HCT116 (cell line): Measurements from ENCODE around the gene DOCK4. TPM values are rescaled to one million over a fixed set of nuclear protein-coding genes. Genes with fewer than 3 reads are reported as not detected.

ENCODE experiments used
- ATAC-seq: fragments of 200-7000 bp; cut with Tn5 transposase; 2 replicates; pipeline ENCODE4 v1.9.1; 2020; ENCODE audit warnings: mild to moderate bottlenecking, moderate library complexity
- BruUV-seq: library from RNA; stranded (reverse); fragments of 400-500 nt; replicated peaks from 2 replicates; lab custom pipeline; 2021; lab: Mats Ljungman, UMichigan
- CTCF ChIA-PET: fragments of 300-600 bp; sonication (Branson Sonifier 250); formaldehyde crosslinking; loops from one replicate; lab custom pipeline; 2021; ENCODE audit warnings: antibody characterized with exemption; lab: Charles Lee
- POLR2A ChIA-PET: fragments of 300-600, 350-600 bp; sonication (Branson Sonifier 250); formaldehyde crosslinking; loops from one replicate; lab custom pipeline; 2021; ENCODE audit warnings: antibody characterized with exemption; lab: Charles Lee
- RAD21 ChIA-PET, 2 experiments: fragments of 300-600 bp; sonication (Branson Sonifier 250); formaldehyde crosslinking; loops; one replicate each; lab custom pipeline; 2023; ENCODE audit warnings: low total read pairs in 2 of 2; ENCODE audit not compliant: uncharacterized antibody in 2 of 2, unreplicated experiment in 2 of 2, low non-redundant PET in 1 of 2; lab: Charles Lee
- DNase-seq: peaks from one replicate; pipeline ENCODE4 v3.0.0-alpha.2; 2010; ENCODE audit warnings: low read depth, low spot score
- H2AFZ ChIP-seq: fragments of 200-600 bp; shearing (Covaris generic), sonication (generic); 2 replicates; pipeline ENCODE4 v1.6.1; 2017; ENCODE audit warnings: low read depth, mixed run types, mixed read lengths, antibody characterized with exemption, low read length; ENCODE audit not compliant: poor library complexity, severe bottlenecking
- H3K27ac ChIP-seq: 2 replicates; pipeline ENCODE4 v1.5.1; 2012; ENCODE audit warnings: low read depth, low read length
- H3K27me3 ChIP-seq: fragments of 200-600 bp; sonication (generic); 2 replicates; pipeline ENCODE4 v1.6.1; 2016; ENCODE audit warnings: mixed run types, low read length, mixed read lengths; ENCODE audit not compliant: insufficient read depth
- H3K36me3 ChIP-seq, 2 experiments: fragments of 200-500 bp in 1 of 2; fragments of 200-600 bp in 1 of 2; sonication (Bioruptor generic) in 1 of 2; sonication (generic) in 1 of 2; 2 replicates each; pipeline versions ENCODE4 v1.5.1 to v1.6.1; 2014 to 2016; ENCODE audit warnings: low read length in 2 of 2, inconsistent platforms in 1 of 2, mixed read lengths in 1 of 2, mixed run types in 1 of 2; ENCODE audit not compliant: insufficient read depth in 2 of 2, control insufficient read depth in 1 of 2
- H3K4me1 ChIP-seq, 2 experiments: fragments of 200-600 bp in 1 of 2; sonication (generic) in 1 of 2; 2 replicates each; pipeline versions ENCODE4 v1.5.1 to v1.6.1; 2012 to 2017; ENCODE audit warnings: low read length in 2 of 2, inconsistent platforms in 1 of 2, mild to moderate bottlenecking in 1 of 2, mixed read lengths in 1 of 2, mixed run types in 1 of 2, moderate library complexity in 1 of 2; ENCODE audit not compliant: insufficient read depth in 2 of 2, control insufficient read depth in 1 of 2
- H3K4me2 ChIP-seq: fragments of 200-600 bp; sonication (generic); 2 replicates; pipeline ENCODE4 v1.6.1; 2017; ENCODE audit warnings: mixed run types, low read length, mixed read lengths
- H3K4me3 ChIP-seq, 2 experiments: fragments of 200-600 bp in 1 of 2; sonication (generic) in 1 of 2; replicated peaks in 1 of 2; 2 replicates each; pipeline ENCODE4 v1.5.1; 2011 to 2016; ENCODE audit warnings: low read length in 2 of 2, control low read depth in 1 of 2, low read depth in 1 of 2, mild to moderate bottlenecking in 1 of 2, mixed read lengths in 1 of 2, mixed run types in 1 of 2
- H3K79me2 ChIP-seq: fragments of 200-600 bp; sonication (generic); 2 replicates; pipeline ENCODE4 v1.6.1; 2017; ENCODE audit warnings: mild to moderate bottlenecking, mixed run types, low read length, moderate library complexity, mixed read lengths; ENCODE audit not compliant: insufficient read depth
- H3K9ac ChIP-seq: fragments of 200-600 bp; sonication (generic); 2 replicates; pipeline ENCODE4 v1.6.1; 2016; ENCODE audit warnings: low read length, mixed read lengths
- H3K9me2 ChIP-seq: fragments of 200-600 bp; sonication (generic), shearing (Covaris generic); 2 replicates; pipeline ENCODE4 v1.6.1; 2017; ENCODE audit warnings: mixed run types, mild to moderate bottlenecking, moderate library complexity; ENCODE audit not compliant: insufficient read depth
- H3K9me3 ChIP-seq, 2 experiments: fragments of 200-500 bp in 1 of 2; fragments of 200-600 bp in 1 of 2; sonication (Bioruptor generic) in 1 of 2; sonication (generic) in 1 of 2; 2 replicates each; pipeline ENCODE4 v1.6.1; 2014 to 2017; ENCODE audit warnings: low read length in 2 of 2, mixed read lengths in 2 of 2, inconsistent platforms in 1 of 2, low read depth in 1 of 2, mild to moderate bottlenecking in 1 of 2, mixed run types in 1 of 2, moderate library complexity in 1 of 2; ENCODE audit not compliant: control insufficient read depth in 1 of 2, insufficient read depth in 1 of 2
- H4K20me1 ChIP-seq: fragments of 200-600 bp; sonication (generic), shearing (Covaris generic); 2 replicates; pipeline ENCODE4 v1.6.1; 2017; ENCODE audit warnings: mixed run types, mild to moderate bottlenecking, moderate library complexity; ENCODE audit not compliant: insufficient read depth
- CEBPB ChIP-seq: IDR thresholded peaks from 2 replicates; pipeline ENCODE4 v1.6.1; 2012; ENCODE audit warnings: low read depth
- EGR1 ChIP-seq: IDR thresholded peaks from 2 replicates; pipeline ENCODE4 v1.6.1; 2012; ENCODE audit warnings: low read depth
- EZH2 ChIP-seq: fragments of 200-600 bp; sonication (generic); IDR thresholded peaks from 2 replicates; pipeline ENCODE4 v1.6.1; 2017; ENCODE audit warnings: antibody characterized with exemption, mixed run types
- EZH2phosphoT487 ChIP-seq: fragments of 200-600 bp; IDR thresholded peaks from 2 replicates; pipeline ENCODE4 v1.6.1; 2018; ENCODE audit warnings: antibody characterized with exemption, borderline replicate concordance
- POLR2AphosphoS5 ChIP-seq: IDR thresholded peaks from 2 replicates; pipeline ENCODE4 v1.6.1; 2011; ENCODE audit warnings: mild to moderate bottlenecking, low read depth, low read length, moderate library complexity
- RAD21 ChIP-seq: IDR thresholded peaks from 2 replicates; pipeline ENCODE4 v1.6.1; 2012; ENCODE audit warnings: low read depth, mild to moderate bottlenecking
- SP1 ChIP-seq: IDR thresholded peaks from 2 replicates; pipeline ENCODE4 v1.6.1; 2012; ENCODE audit warnings: low read depth
- TCF7L2 ChIP-seq: IDR thresholded peaks from 2 replicates; pipeline ENCODE4 v1.7.0; 2011; ENCODE audit warnings: borderline replicate concordance, inconsistent platforms; ENCODE audit not compliant: insufficient read depth, insufficient read length; ENCODE audit errors: extremely low read depth
- YY1 ChIP-seq: IDR thresholded peaks from 2 replicates; pipeline ENCODE4 v1.6.1; 2011; ENCODE audit warnings: low read length, low read depth, moderate library complexity, mild to moderate bottlenecking; ENCODE audit not compliant: insufficient replicate concordance; ENCODE audit errors: extremely low read depth
- intact Hi-C: fragments of 100-400 bp; cut with micrococcal nuclease; formaldehyde crosslinking; loops from 2 replicates; pipeline ENCODE4 v1.10.0; 2022
- total RNA-seq: library from RNA; stranded (reverse); gene quantifications from one replicate; pipeline ENCODE4 v1.2.1, GENCODE V29; 2021; ENCODE audit not compliant: unreplicated experiment
- TF ChIP-seq, protein P1 (sequence below): IDR thresholded peaks from 2 replicates; pipeline ENCODE4 v1.6.1; 2012; ENCODE audit warnings: low read depth
- TF ChIP-seq, protein P2 (sequence below): IDR thresholded peaks from 2 replicates; pipeline ENCODE4 v1.6.1; 2011; ENCODE audit warnings: mild to moderate bottlenecking, low read length, moderate library complexity; ENCODE audit not compliant: insufficient replicate concordance; ENCODE audit errors: extremely low read depth
- TF ChIP-seq, protein P3 (sequence below): IDR thresholded peaks from 2 replicates; pipeline ENCODE4 v1.6.1; 2012

Gene DOCK4
- total RNA-seq, 1 experiment from 2014 or later = 2.2 TPM

DNA sequence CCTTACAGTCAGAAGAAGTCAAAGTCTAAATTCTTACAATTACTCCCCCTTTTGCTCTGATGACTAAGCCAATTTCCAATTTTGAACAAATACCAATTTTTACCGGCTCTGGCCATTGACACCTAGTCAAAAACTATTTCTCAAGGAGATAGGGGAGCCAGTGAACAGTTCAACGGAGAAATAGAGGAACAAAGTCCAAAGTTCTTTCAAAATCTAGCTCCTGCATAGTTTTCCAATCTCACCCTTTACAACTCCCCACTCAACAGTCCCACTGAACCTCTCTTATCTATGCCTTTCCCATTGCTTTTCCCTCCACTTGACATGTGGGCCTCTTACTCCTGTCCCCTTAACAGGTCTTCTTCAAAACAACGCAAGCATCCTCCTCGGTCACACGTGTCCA, 192.9 kb downstream of the DOCK4 start:
- ChIA-PET CTCF (no interaction called here), POLR2A (no interaction called here), RAD21 (no interaction called here)
- Histone ChIP-seq H3K27ac (no peak overlapping the region), H4K20me1 (no peaks in the 10 kb centered on the region), H3K27me3 (no peaks in the 10 kb centered on the region), H3K4me2 (no peak overlapping the region), H3K9ac (no peak overlapping the region), H3K9me2 (no peaks in the 10 kb centered on the region), H2AFZ (no peak overlapping the region), H3K36me3 (no peaks in the 10 kb centered on the region), H3K9me3 (no peaks in the 10 kb centered on the region), H3K4me3 (no peak overlapping the region), H3K4me1 (peaks cover 0 to 6% of the 10 kb centered on the region in 2 experiments; a peak in 1 of 4 replicates), H3K79me2 (no peaks in the 10 kb centered on the region)
- no peak for DNase-seq
- intact Hi-C loops = no loop called here
- no TSS peak for BruUV-seq
- ATAC-seq = no peak
- TF ChIP-seq CEBPB (no peak), SP1 (no peak), EZH2 (no peak), RAD21 (no peak), EGR1 (no peak), EZH2phosphoT487 (no peak), TCF7L2 (no peak), POLR2AphosphoS5 (no peak), YY1 (no peak)
- TF ChIP-seq, protein P1, sequence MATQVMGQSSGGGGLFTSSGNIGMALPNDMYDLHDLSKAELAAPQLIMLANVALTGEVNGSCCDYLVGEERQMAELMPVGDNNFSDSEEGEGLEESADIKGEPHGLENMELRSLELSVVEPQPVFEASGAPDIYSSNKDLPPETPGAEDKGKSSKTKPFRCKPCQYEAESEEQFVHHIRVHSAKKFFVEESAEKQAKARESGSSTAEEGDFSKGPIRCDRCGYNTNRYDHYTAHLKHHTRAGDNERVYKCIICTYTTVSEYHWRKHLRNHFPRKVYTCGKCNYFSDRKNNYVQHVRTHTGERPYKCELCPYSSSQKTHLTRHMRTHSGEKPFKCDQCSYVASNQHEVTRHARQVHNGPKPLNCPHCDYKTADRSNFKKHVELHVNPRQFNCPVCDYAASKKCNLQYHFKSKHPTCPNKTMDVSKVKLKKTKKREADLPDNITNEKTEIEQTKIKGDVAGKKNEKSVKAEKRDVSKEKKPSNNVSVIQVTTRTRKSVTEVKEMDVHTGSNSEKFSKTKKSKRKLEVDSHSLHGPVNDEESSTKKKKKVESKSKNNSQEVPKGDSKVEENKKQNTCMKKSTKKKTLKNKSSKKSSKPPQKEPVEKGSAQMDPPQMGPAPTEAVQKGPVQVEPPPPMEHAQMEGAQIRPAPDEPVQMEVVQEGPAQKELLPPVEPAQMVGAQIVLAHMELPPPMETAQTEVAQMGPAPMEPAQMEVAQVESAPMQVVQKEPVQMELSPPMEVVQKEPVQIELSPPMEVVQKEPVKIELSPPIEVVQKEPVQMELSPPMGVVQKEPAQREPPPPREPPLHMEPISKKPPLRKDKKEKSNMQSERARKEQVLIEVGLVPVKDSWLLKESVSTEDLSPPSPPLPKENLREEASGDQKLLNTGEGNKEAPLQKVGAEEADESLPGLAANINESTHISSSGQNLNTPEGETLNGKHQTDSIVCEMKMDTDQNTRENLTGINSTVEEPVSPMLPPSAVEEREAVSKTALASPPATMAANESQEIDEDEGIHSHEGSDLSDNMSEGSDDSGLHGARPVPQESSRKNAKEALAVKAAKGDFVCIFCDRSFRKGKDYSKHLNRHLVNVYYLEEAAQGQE = no peak
- TF ChIP-seq, protein P2, sequence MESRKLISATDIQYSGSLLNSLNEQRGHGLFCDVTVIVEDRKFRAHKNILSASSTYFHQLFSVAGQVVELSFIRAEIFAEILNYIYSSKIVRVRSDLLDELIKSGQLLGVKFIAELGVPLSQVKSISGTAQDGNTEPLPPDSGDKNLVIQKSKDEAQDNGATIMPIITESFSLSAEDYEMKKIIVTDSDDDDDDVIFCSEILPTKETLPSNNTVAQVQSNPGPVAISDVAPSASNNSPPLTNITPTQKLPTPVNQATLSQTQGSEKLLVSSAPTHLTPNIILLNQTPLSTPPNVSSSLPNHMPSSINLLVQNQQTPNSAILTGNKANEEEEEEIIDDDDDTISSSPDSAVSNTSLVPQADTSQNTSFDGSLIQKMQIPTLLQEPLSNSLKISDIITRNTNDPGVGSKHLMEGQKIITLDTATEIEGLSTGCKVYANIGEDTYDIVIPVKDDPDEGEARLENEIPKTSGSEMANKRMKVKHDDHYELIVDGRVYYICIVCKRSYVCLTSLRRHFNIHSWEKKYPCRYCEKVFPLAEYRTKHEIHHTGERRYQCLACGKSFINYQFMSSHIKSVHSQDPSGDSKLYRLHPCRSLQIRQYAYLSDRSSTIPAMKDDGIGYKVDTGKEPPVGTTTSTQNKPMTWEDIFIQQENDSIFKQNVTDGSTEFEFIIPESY = no peak
- TF ChIP-seq, protein P3, sequence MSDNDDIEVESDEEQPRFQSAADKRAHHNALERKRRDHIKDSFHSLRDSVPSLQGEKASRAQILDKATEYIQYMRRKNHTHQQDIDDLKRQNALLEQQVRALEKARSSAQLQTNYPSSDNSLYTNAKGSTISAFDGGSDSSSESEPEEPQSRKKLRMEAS = no peak
